Testis (tissue), 3 donors: ENCODE measurements around the gene IGF1R. TPM values are rescaled to one million over a fixed set of nuclear protein-coding genes. Genes with fewer than 3 reads are reported as not detected.

Experiments
- DNase-seq: peaks from one replicate; pipeline ENCODE4 v3.0.0-alpha.2; 2019
- H3K27ac ChIP-seq, 2 donors: fragments of 200-600 bp; sonication (generic); one replicate each; pipeline ENCODE4 v1.5.1; 2019
- H3K27me3 ChIP-seq: fragments of 200-600 bp; sonication (generic); one replicate; pipeline ENCODE4 v1.5.1; 2019
- H3K36me3 ChIP-seq: fragments of 200-600 bp; sonication (generic); one replicate; pipeline ENCODE4 v1.5.1; 2017; ENCODE audit warnings: low read depth; ENCODE audit errors: missing control alignments
- H3K4me1 ChIP-seq: fragments of 200-600 bp; sonication (generic); one replicate; pipeline ENCODE4 v1.5.1; 2019
- H3K4me3 ChIP-seq, 2 donors: fragments of 200-600 bp; sonication (generic); one replicate each; pipeline ENCODE4 v1.5.1; 2017 to 2019
- H3K9me3 ChIP-seq: fragments of 200-600 bp; sonication (generic); one replicate; pipeline ENCODE4 v1.5.1; 2017
- CTCF ChIP-seq, 3 experiments: fragments of 450-650 bp in 2 of 3; fragments of 200-600 bp in 1 of 3; sonication (generic) in 1 of 3; IDR thresholded peaks; one replicate each; pipeline ENCODE4 v1.5.1; 2016 to 2019; ENCODE audit warnings: antibody characterized with exemption in 3 of 3, mild to moderate bottlenecking in 2 of 3, moderate library complexity in 1 of 3
- POLR2A ChIP-seq: fragments of 450-650 bp; IDR thresholded peaks from one replicate; pipeline ENCODE4 v1.6.1; 2017; ENCODE audit warnings: antibody characterized with exemption, mild to moderate bottlenecking, moderate library complexity
- WGBS, 2 donors: methylation state at CpG; one replicate each; pipeline ENCODE4 v1.1.5; 2018; 5-methylcytosine and 5-hydroxymethylcytosine counted together
- intact Hi-C: fragments of 100-400 bp; cut with DNase I; formaldehyde crosslinking; loops from one replicate; pipeline ENCODE4 v1.15.1; 2023; ENCODE audit warnings: low total_unique reads
- polyA plus RNA-seq: library from polyadenylated mRNA; stranded (reverse); fragments of 350-450 nt; fragmentation: Illumina TruSeq; extraction: RNeasy Lipid Tissue Mini Kit (QIAGEN cat#74804); gene quantifications from one replicate; pipeline ENCODE4 v1.2.3, GENCODE V29; 2014; ENCODE audit warnings: low read depth, low replicate concordance; ENCODE audit not compliant: insufficient read depth
- total RNA-seq, 2 donors: library from RNA; depleted of rRNA; stranded (reverse); fragments of >200 nt; gene quantifications; one replicate each; pipeline ENCODE4 v1.2.3, GENCODE V29; 2016

IGF1R gene
- total and polyA plus RNA-seq, 3 donors from 2014 or later, result 25.8 to 172 (median 157) TPM

- Histone ChIP-seq H3K4me3 (no peak overlapping the region), H3K27me3 (no peaks in the 10 kb centered on the region), H3K36me3 (no peaks in the 10 kb centered on the region), H3K9me3 (no peaks in the 10 kb centered on the region), H3K4me1 (peaks cover 20% of the 10 kb centered on the region), H3K27ac (peak overlapping the region; percentile 4 to 34)
- intact Hi-C loops, result loop anchor here (5.0 kb wide), 1 partner anchor 63 kb away; no protein-coding TSS in a partner anchor
- 46 to 66% methylated on average over 6 of the region's 6 CpGs for WGBS, 2 donors
- peak; percentile 37 for DNase-seq
- TF ChIP-seq POLR2A (no peak), CTCF (IDR thresholded peaks at IDR 0.05) (no peak)
Measured at GRCh38 chr15:98845138-98845884, 197.0 kb downstream of the IGF1R start.

DNA sequence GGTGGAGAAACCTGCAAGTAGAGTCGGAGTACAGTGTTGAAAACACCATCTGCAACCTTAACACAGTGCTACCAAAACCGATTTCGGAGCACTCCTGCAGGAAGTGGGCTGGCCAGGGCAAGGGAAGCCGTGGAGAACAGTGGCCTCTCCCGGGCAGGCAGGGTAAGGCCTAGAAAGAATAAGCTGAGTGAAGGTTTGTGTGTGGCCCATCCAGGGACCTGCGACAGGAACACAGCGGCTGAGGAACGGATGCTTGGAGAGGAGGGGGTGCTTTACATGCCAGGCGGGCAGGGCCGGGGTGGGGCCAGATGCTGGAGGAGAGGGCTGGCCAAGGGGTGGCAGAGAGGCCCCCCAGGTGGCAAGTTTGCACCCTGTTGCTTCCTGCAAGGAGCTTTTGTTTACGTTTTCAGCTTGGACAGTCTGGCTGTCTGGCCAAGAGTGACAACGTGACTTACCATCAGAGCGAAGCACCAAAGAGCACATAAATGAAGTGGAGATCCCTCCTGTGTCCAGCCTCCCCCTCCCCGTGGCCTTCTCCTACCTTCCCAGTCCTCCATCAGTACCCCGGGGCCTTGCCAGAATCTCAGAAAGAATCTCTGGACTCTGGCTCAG lies 202.7 kb downstream of the IGF1R start:
- H3K4me1 ChIP-seq, result peaks cover 41% of the 10 kb centered on the region
- TF ChIP-seq CTCF (IDR thresholded peaks at IDR 0.05), result peak; percentile 50 to 69 (median 52)
- TF ChIP-seq POLR2A, result no peak

DNA sequence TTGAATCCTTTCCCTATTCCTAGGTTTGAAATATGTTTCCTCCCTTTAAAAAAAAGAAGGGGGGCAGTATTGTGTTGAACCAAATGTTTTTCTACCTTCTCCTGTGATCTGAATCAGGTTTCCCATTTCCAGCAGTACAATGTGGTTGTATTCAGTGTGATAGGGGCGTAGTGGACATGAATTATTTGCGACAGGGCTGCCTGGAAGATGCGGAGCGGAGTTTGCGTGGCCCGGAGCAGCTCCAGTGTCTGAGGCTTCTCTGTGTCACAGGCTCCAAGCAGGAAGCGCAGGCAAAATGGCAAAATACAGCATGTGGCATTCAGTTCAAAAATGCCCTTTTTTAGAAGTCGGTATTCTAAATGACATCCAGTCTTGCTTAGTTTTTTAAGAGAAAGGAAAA lies 204.8 kb downstream of the IGF1R start:
- Histone ChIP-seq H3K36me3 (no peaks in the 10 kb centered on the region), H3K27ac (peak overlapping the region; percentile 89 to 97), H3K4me1 (peaks cover 45% of the 10 kb centered on the region), H3K9me3 (no peaks in the 10 kb centered on the region), H3K27me3 (no peaks in the 10 kb centered on the region), H3K4me3 (peak overlapping the region; percentile 63 to 71)
- WGBS, 2 donors, result 0 to 1% methylated on average over 8 of the region's 8 CpGs
- TF ChIP-seq CTCF (IDR thresholded peaks at IDR 0.05) (peak in 1 of 3 experiments; percentile 10), POLR2A (no peak)
- intact Hi-C loops, result no loop called here
- peak; percentile 91 for DNase-seq

More for the DNA sequence above, 202.7 kb downstream of the IGF1R start:
- Histone ChIP-seq H3K36me3 (no peaks in the 10 kb centered on the region), H3K27me3 (no peaks in the 10 kb centered on the region), H3K27ac (peak overlapping the region; percentile 89 to 97), H3K4me3 (no peak overlapping the region), H3K9me3 (no peaks in the 10 kb centered on the region)
- DNase-seq, result peak; percentile 87
- intact Hi-C loops, result no loop called here
- 5 to 16% methylated on average over 15 of the region's 15 CpGs for WGBS, 2 donors

GRCh38 chr15:98853617-98854420 lies 205.5 kb downstream of the IGF1R start:
- no peaks in the 10 kb centered on the region for H3K27me3 ChIP-seq
- intact Hi-C loops, result no loop called here
- peak overlapping the region; percentile 89 to 97 for H3K27ac ChIP-seq
- H3K4me3 ChIP-seq, result peak overlapping the region in 1 of 2 donors; percentile 71
- no peaks in the 10 kb centered on the region for H3K36me3 ChIP-seq
- no peaks in the 10 kb centered on the region for H3K9me3 ChIP-seq
- TF ChIP-seq CTCF (IDR thresholded peaks at IDR 0.05) (no peak), POLR2A (no peak)
- H3K4me1 ChIP-seq, result peaks cover 50% of the 10 kb centered on the region
- no peak for DNase-seq
- WGBS, 2 donors, result 40 to 44% methylated on average over 18 of the region's 18 CpGs
